Caco-2 (cell line): ENCODE results near the gene SLC25A26. TPM values are rescaled to one million over a fixed set of nuclear protein-coding genes. Genes with fewer than 3 reads are reported as not detected.

ENCODE experiments used
- BruUV-seq: library from RNA; stranded (reverse); fragments of 400-500 nt; replicated peaks from 2 replicates; lab custom pipeline; 2021; lab: Mats Ljungman, UMichigan
- CTCF ChIA-PET: fragments of 300-600 bp; sonication (Branson Sonifier 250); formaldehyde crosslinking; loops from one replicate; lab custom pipeline; 2022; ENCODE audit warnings: antibody characterized with exemption; lab: Charles Lee
- POLR2A ChIA-PET: fragments of 300-600 bp; sonication (Branson Sonifier 250); formaldehyde crosslinking; loops from one replicate; lab custom pipeline; 2022; ENCODE audit warnings: antibody characterized with exemption; lab: Charles Lee
- DNase-seq, 2 experiments: peaks; one replicate each; pipeline versions ENCODE4 v3.0.0 to v3.0.0-alpha.2; 2020 to 2022
- H3K27me3 ChIP-seq: replicated peaks from 2 replicates; pipeline ENCODE4 v1.6.0; 2011; ENCODE audit warnings: low read length; ENCODE audit not compliant: control insufficient read depth, insufficient read depth
- H3K36me3 ChIP-seq: 2 replicates; pipeline ENCODE4 v1.5.1; 2011; ENCODE audit warnings: low read length; ENCODE audit not compliant: control insufficient read depth, insufficient read depth
- H3K4me1 ChIP-seq: fragments of 250-450 bp; sonication (Bioruptor Pico); 2 replicates; pipeline ENCODE4 v1.5.1; 2020; ENCODE audit warnings: mild to moderate bottlenecking
- H3K4me3 ChIP-seq: 2 replicates; pipeline ENCODE4 v1.5.1; 2011; ENCODE audit warnings: low read depth, mild to moderate bottlenecking, control low read depth, low read length
- H3K9me3 ChIP-seq: fragments of 250-450 bp; sonication (Bioruptor Pico); 2 replicates; pipeline ENCODE4 v1.5.1; 2020; ENCODE audit warnings: mild to moderate bottlenecking, moderate library complexity
- H3K27ac Mint-ChIP-seq: one replicate; pipeline ENCODE4 v1.8.0; 2022; ENCODE audit warnings: mixed read lengths; ENCODE audit not compliant: unreplicated experiment
- H3K27me3 Mint-ChIP-seq: one replicate; pipeline ENCODE4 v1.8.0; 2022; ENCODE audit warnings: mixed read lengths; ENCODE audit not compliant: insufficient read depth, unreplicated experiment
- H3K36me3 Mint-ChIP-seq: one replicate; pipeline ENCODE4 v1.8.0; 2022; ENCODE audit warnings: mild to moderate bottlenecking, mixed read lengths; ENCODE audit not compliant: insufficient read depth, unreplicated experiment
- H3K4me1 Mint-ChIP-seq: one replicate; pipeline ENCODE4 v1.8.0; 2022; ENCODE audit warnings: low read depth, mixed read lengths; ENCODE audit not compliant: unreplicated experiment
- H3K4me3 Mint-ChIP-seq: one replicate; pipeline ENCODE4 v1.8.0; 2022; ENCODE audit warnings: mild to moderate bottlenecking, moderate library complexity, mixed read lengths; ENCODE audit not compliant: unreplicated experiment
- H3K9me3 Mint-ChIP-seq: one replicate; pipeline ENCODE4 v1.8.0; 2022; ENCODE audit warnings: mixed read lengths; ENCODE audit not compliant: unreplicated experiment
- CTCF ChIP-seq, 2 experiments: fragments of 200-600 bp in 1 of 2; IDR thresholded peaks; 1 replicate in 1 of 2; 2 replicates in 1 of 2; pipeline versions ENCODE4 v1.5.1 to v1.8.0; 2011 to 2022; ENCODE audit warnings: antibody characterized with exemption in 1 of 2, control low read depth in 1 of 2, inconsistent platforms in 1 of 2, low read depth in 1 of 2, low read length in 1 of 2, mild to moderate bottlenecking in 1 of 2, moderate library complexity in 1 of 2; ENCODE audit not compliant: insufficient read depth in 1 of 2, severe bottlenecking in 1 of 2, unreplicated experiment in 1 of 2
- intact Hi-C: fragments of 100-400 bp; cut with micrococcal nuclease; formaldehyde crosslinking; loops from one replicate; pipeline ENCODE4 v1.10.0; 2022; ENCODE audit not compliant: unreplicated experiment
- total RNA-seq: library from RNA; stranded (reverse); gene quantifications from 2 replicates; pipeline ENCODE4 v1.2.3, GENCODE V29; 2022

Gene SLC25A26
- total RNA-seq, 1 experiment from 2014 or later, result 25.4 TPM

- Mint-ChIP-seq H3K4me1 (peaks cover 23% of the 10 kb centered on the region), H3K4me3 (no peak overlapping the region), H3K27me3 (no peaks in the 10 kb centered on the region), H3K27ac (no peak overlapping the region), H3K36me3 (no peaks in the 10 kb centered on the region), H3K9me3 (no peaks in the 10 kb centered on the region)
- intact Hi-C loops, result no loop called here
- POLR2A ChIA-PET, result no interaction called here
- TF ChIP-seq CTCF (IDR thresholded peaks at IDR 0.05; ENCODE audit: insufficient read depth in 1 of 2, low read depth in 1 of 2, low read length in 1 of 2, severe bottlenecking in 1 of 2, unreplicated experiment in 1 of 2), result no peak
- Histone ChIP-seq H3K4me3 (no peak overlapping the region), H3K36me3 (no peaks in the 10 kb centered on the region), H3K4me1 (peaks cover 18% of the 10 kb centered on the region), H3K9me3 (no peaks in the 10 kb centered on the region), H3K27me3 (no peaks in the 10 kb centered on the region)
- CTCF ChIA-PET, result no interaction called here
- DNase-seq, result no peak
- BruUV-seq, result no TSS peak
Observed at GRCh38 chr3:66267031-66267430, 46.2 kb downstream of the SLC25A26 start.

- TF ChIP-seq CTCF (IDR thresholded peaks at IDR 0.05; ENCODE audit: insufficient read depth in 1 of 2, low read depth in 1 of 2, low read length in 1 of 2, severe bottlenecking in 1 of 2, unreplicated experiment in 1 of 2), result no peak
- Mint-ChIP-seq H3K27ac (no peak overlapping the region), H3K4me1 (peaks cover 23% of the 10 kb centered on the region), H3K36me3 (no peaks in the 10 kb centered on the region), H3K4me3 (no peak overlapping the region), H3K27me3 (no peaks in the 10 kb centered on the region), H3K9me3 (no peaks in the 10 kb centered on the region)
- intact Hi-C loops, result no loop called here
- DNase-seq, result no peak
- no peak overlapping the region for H3K4me3 ChIP-seq
- CTCF ChIA-PET, result no interaction called here
- no peaks in the 10 kb centered on the region for H3K27me3 ChIP-seq
- no peaks in the 10 kb centered on the region for H3K36me3 ChIP-seq
- H3K4me1 ChIP-seq, result peaks cover 18% of the 10 kb centered on the region
- BruUV-seq, result no TSS peak
- POLR2A ChIA-PET, result no interaction called here
- H3K9me3 ChIP-seq, result no peaks in the 10 kb centered on the region
Observed at GRCh38 chr3:66267906-66268305, 47.1 kb downstream of the SLC25A26 start.

GRCh38 chr3:66268864-66269263 is 48.1 kb downstream of the SLC25A26 start:
- intact Hi-C loops, result no loop called here
- H3K27ac Mint-ChIP-seq, result no peak overlapping the region
- H3K9me3 Mint-ChIP-seq, result no peaks in the 10 kb centered on the region
- Histone ChIP-seq H3K27me3 (no peaks in the 10 kb centered on the region), H3K4me3 (no peak overlapping the region), H3K9me3 (no peaks in the 10 kb centered on the region), H3K36me3 (no peaks in the 10 kb centered on the region), H3K4me1 (peaks cover 18% of the 10 kb centered on the region)
- H3K27me3 Mint-ChIP-seq, result no peaks in the 10 kb centered on the region
- no peaks in the 10 kb centered on the region for H3K36me3 Mint-ChIP-seq
- BruUV-seq, result no TSS peak
- TF ChIP-seq CTCF (IDR thresholded peaks at IDR 0.05; ENCODE audit: insufficient read depth in 1 of 2, low read depth in 1 of 2, low read length in 1 of 2, severe bottlenecking in 1 of 2, unreplicated experiment in 1 of 2), result no peak
- ChIA-PET CTCF (interaction anchor here (1.2 kb wide), 1 partner anchor 553 kb away, joined by 3 read pairs; no protein-coding TSS in a partner anchor), POLR2A (no interaction called here)
- peaks cover 23% of the 10 kb centered on the region for H3K4me1 Mint-ChIP-seq
- no peak overlapping the region for H3K4me3 Mint-ChIP-seq
- no peak for DNase-seq
